ENCODE measurements around the gene MAP3K5. TPM values are rescaled to one million over a fixed set of nuclear protein-coding genes. Genes with fewer than 3 reads are reported as not detected.

The MAP3K5 gene
- total and polyA plus RNA-seq, 4 experiments from 2014 or later, result 7.3 to 31.7 (median 28.8) TPM

DNA sequence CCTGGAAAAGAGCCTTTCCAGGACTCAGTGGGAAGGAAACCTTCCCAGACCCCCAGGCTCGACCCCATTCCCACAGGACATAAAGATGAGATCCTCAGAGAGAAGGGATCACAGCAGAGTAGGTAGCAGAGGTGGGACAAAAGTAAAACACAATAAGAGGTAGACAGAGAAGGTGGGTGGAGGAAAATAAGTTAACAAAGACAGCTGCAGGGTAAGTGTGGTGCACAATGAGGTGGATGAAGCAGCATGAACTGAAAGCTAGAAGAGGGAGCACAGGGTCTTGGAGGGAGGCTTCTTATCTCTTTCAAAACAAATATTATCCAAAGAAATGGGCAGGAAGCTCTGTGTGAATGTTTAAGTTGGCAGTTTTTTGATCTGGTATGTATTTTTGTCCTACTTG, 228.1 kb downstream of the MAP3K5 start:
- Histone ChIP-seq H3K36me3 (ENCODE audit: insufficient read depth, low read length) (peaks cover 24% of the 10 kb centered on the region), H3K9me3 (ENCODE audit: control insufficient read depth in 1 of 2, low read length in 2 of 2) (no peaks in the 10 kb centered on the region), H3K27ac (ENCODE audit: low read depth, low read length) (no peak overlapping the region), H3K4me1 (ENCODE audit: insufficient read depth, low read length) (peaks cover 43% of the 10 kb centered on the region), H3K4me3 (ENCODE audit: low read length in 2 of 2) (no peak overlapping the region), H3K27me3 (ENCODE audit: insufficient read depth, low read length) (no peaks in the 10 kb centered on the region)
- Mint-ChIP-seq H3K36me3 (peaks cover 43 to 66% of the 10 kb centered on the region in 2 donors), H3K27me3 (no peaks in the 10 kb centered on the region), H3K27ac (peak overlapping the region in 5 of 7 donors; percentile 14 to 69 (median 18)), H3K4me3 (peak overlapping the region in 1 of 8 donors; percentile 7), H3K9me3 (no peaks in the 10 kb centered on the region), H3K4me1 (peaks cover 4 to 31% (median 23%) of the 10 kb centered on the region in 4 donors)
- no peak for DNase-seq
- POLR2A ChIA-PET (ENCODE audit: partially characterized antibody), result interaction anchor here (0.7 to 0.8 kb wide), 2 partner anchors 36 to 38 kb away, joined by 3 to 4 read pairs; no protein-coding TSS in a partner anchor
- CTCF ChIA-PET (ENCODE audit: partially characterized antibody), result interaction anchor here (9.8 kb wide), 1 partner anchor 13 kb away, joined by 56 read pairs; the partner anchor contains the start of gene MAP7
- intact Hi-C loops (cut with micrococcal nuclease), result no loop called here

DNA sequence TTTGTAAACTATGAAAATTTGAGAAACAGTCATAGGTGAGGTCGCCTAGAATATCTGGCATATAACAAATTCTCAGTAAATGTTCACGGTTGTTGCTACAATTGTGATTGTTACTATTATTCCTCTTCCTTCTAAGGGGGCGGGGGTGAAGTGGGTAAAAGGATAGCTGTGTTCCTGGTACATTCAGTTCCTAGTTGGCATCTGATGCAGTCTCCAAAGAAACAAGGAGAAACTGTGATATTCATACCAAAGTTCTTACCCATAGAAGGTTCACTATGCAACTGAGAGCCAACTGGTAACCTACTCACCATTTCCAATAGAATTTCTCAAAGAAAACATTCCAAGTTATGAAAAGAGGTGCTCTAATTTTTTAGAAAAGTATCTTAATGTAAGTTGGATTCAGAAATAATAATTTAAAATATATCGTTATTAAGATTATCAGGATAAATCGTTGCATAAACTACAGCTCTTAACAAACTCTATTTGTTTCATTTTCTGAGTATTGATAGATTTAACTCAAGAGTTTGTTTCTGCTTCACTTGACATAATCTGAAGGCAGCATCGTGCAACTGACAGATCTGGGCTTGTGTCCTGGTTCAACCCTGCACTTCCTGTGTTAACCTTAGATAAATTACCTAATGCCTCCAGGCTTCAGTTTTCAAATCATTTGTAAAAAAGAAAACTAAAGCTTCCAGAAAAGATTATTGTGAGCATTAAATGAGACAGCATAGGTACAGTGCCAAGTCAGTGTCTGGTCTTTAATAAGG, 228.7 kb downstream of the MAP3K5 start:
- ChIA-PET POLR2A (ENCODE audit: partially characterized antibody) (interaction anchor here (0.7 to 0.8 kb wide), 2 partner anchors 37 to 38 kb away, joined by 3 to 4 read pairs; no protein-coding TSS in a partner anchor), CTCF (ENCODE audit: partially characterized antibody) (interaction anchor here (1.3 to 9.8 kb wide), 2 partner anchors 13 to 337 kb away, joined by 3 to 56 read pairs; partner anchors contain the start of gene MAP7)
- peaks cover 44 to 62% of the 10 kb centered on the region in 2 donors for H3K36me3 Mint-ChIP-seq
- intact Hi-C loops (cut with micrococcal nuclease), result no loop called here
- Histone ChIP-seq H3K36me3 (ENCODE audit: insufficient read depth, low read length) (peaks cover 24% of the 10 kb centered on the region), H3K9me3 (ENCODE audit: control insufficient read depth in 1 of 2, low read length in 2 of 2) (no peaks in the 10 kb centered on the region), H3K27ac (ENCODE audit: low read depth, low read length) (no peak overlapping the region), H3K4me3 (ENCODE audit: low read length in 2 of 2) (no peak overlapping the region), H3K4me1 (ENCODE audit: insufficient read depth, low read length) (peaks cover 40% of the 10 kb centered on the region), H3K27me3 (ENCODE audit: insufficient read depth, low read length) (no peaks in the 10 kb centered on the region)
- no peak overlapping the region for H3K4me3 Mint-ChIP-seq
- H3K9me3 Mint-ChIP-seq, result no peaks in the 10 kb centered on the region
- peaks cover 4 to 29% (median 22%) of the 10 kb centered on the region in 4 donors for H3K4me1 Mint-ChIP-seq
- H3K27me3 Mint-ChIP-seq, result no peaks in the 10 kb centered on the region
- peak overlapping the region in 4 of 7 donors; percentile 18 to 69 (median 40) for H3K27ac Mint-ChIP-seq
- no peak for DNase-seq

DNA sequence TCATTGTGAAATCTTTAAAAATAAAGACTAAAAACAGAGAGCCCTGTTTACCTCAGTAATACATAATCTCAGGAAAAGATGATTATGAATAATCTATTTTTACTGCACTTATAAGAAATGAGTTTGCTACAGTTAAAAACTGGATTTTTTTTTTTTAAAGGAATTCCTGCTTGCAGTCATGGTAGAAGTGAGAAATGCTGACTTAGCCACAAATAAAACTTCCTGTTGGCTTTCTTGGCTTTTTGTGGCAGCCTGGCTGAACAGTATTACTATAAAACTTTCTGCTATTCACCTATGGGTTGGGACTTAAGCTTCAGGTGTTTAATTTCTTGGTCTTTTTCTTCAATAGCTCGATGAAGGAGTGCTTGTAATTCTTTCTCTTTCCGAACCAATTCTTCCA, 230.1 kb downstream of the MAP3K5 start:
- H3K27ac Mint-ChIP-seq, result peak overlapping the region in 1 of 7 donors; percentile 30
- H3K4me3 ChIP-seq (ENCODE audit: low read length in 2 of 2), result no peak overlapping the region
- DNase-seq, result no peak
- H3K27me3 ChIP-seq (ENCODE audit: insufficient read depth, low read length), result no peaks in the 10 kb centered on the region
- H3K4me3 Mint-ChIP-seq, result no peak overlapping the region
- peaks cover 49 to 69% of the 10 kb centered on the region in 2 donors for H3K36me3 Mint-ChIP-seq
- H3K9me3 ChIP-seq (ENCODE audit: control insufficient read depth in 1 of 2, low read length in 2 of 2), result no peaks in the 10 kb centered on the region
- H3K27ac ChIP-seq (ENCODE audit: low read depth, low read length), result no peak overlapping the region
- H3K36me3 ChIP-seq (ENCODE audit: insufficient read depth, low read length), result peaks cover 20% of the 10 kb centered on the region
- no peaks in the 10 kb centered on the region for H3K9me3 Mint-ChIP-seq
- H3K4me1 ChIP-seq (ENCODE audit: insufficient read depth, low read length), result peaks cover 30% of the 10 kb centered on the region
- ChIA-PET POLR2A (ENCODE audit: partially characterized antibody) (no interaction called here), CTCF (ENCODE audit: partially characterized antibody) (interaction anchor here (1.3 to 9.8 kb wide), 2 partner anchors 11 to 336 kb away, joined by 3 to 56 read pairs; partner anchors contain the start of gene MAP7)
- intact Hi-C loops (cut with micrococcal nuclease), result no loop called here
- peaks cover 4 to 20% (median 16%) of the 10 kb centered on the region in 4 donors for H3K4me1 Mint-ChIP-seq
- H3K27me3 Mint-ChIP-seq, result no peaks in the 10 kb centered on the region

DNA sequence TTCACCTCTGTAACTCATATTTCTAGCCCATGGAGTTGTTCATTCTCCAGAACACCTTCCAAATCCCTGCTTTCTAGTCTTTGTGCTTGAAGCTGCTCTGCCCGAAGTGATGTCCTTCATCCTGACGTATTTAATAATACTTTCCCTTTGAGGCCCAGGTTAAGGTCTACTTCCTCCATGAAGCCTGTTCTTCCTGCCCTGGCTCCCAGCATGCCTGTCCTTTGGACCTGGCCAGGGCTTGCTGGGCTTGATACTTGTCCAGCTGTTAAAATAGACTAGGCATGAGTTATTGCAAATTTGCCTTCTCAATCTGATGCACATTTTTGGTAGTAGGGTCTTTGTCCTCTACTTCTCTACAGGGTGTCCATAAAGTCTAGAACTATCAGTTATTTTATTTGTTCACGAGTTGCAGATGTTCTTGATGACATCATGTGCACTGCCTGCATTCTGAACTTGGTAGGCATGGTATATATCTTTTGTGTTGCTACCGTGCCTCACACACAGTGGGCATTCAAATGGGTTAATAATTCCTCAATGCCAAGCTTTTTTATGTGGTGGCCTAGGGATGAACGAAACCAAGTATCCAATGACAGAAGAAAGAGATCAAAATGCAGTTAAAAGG, 239.0 kb downstream of the MAP3K5 start:
- Histone ChIP-seq H3K9me3 (ENCODE audit: control insufficient read depth in 1 of 2, low read length in 2 of 2) (no peaks in the 10 kb centered on the region), H3K4me3 (ENCODE audit: low read length in 2 of 2) (no peak overlapping the region), H3K27ac (ENCODE audit: low read depth, low read length) (no peak overlapping the region), H3K36me3 (ENCODE audit: insufficient read depth, low read length) (no peaks in the 10 kb centered on the region), H3K27me3 (ENCODE audit: insufficient read depth, low read length) (peaks cover 10% of the 10 kb centered on the region), H3K4me1 (ENCODE audit: insufficient read depth, low read length) (peaks cover 13% of the 10 kb centered on the region)
- Mint-ChIP-seq H3K27me3 (peaks cover 6 to 11% of the 10 kb centered on the region in 2 donors), H3K27ac (peak overlapping the region in 3 of 7 donors; percentile 6 to 82 (median 65)), H3K9me3 (no peaks in the 10 kb centered on the region), H3K36me3 (peaks cover 18 to 22% of the 10 kb centered on the region in 2 donors), H3K4me3 (peak overlapping the region in 1 of 8 donors; percentile 22), H3K4me1 (peaks cover 1 to 14% (median 9%) of the 10 kb centered on the region in 4 donors)
- CTCF ChIA-PET (ENCODE audit: partially characterized antibody), result interaction anchor here (5.6 kb wide), 1 partner anchor 10 kb away, joined by 56 read pairs; no protein-coding TSS in a partner anchor
- intact Hi-C loops (cut with micrococcal nuclease), result loop anchor here (10.0 kb wide), 1 partner anchor 1058 kb away; the partner anchor contains the start of gene AHI1
- POLR2A ChIA-PET (ENCODE audit: partially characterized antibody), result no interaction called here
- DNase-seq, result no peak

DNA sequence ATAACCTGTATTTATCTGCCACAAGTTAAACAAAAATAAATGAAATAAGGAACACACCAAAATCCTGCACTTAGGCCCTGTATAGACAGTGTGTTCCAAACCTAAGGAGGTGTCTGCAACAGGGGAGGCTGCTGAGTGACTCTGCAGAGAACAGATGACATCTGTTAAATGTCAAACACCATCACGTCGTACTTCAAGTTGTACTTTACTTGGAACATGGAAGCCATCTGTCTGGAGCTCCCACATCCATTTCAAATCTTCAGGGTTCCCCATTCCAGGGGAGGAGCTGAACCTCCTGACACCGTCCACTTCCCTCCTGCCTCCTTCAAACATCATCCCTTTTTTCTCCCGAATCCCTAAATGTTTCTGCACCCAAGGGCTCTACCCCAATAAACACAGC, 240.2 kb downstream of the MAP3K5 start:
- Mint-ChIP-seq H3K36me3 (peaks cover 8 to 12% of the 10 kb centered on the region in 2 donors), H3K4me1 (peaks cover 1 to 14% (median 9%) of the 10 kb centered on the region in 4 donors), H3K27me3 (peaks cover 8 to 14% of the 10 kb centered on the region in 2 donors), H3K9me3 (no peaks in the 10 kb centered on the region), H3K27ac (peak overlapping the region in 2 of 7 donors; percentile 64 to 68), H3K4me3 (peak overlapping the region in 4 of 8 donors; percentile 11 to 25 (median 21))
- Histone ChIP-seq H3K4me3 (ENCODE audit: low read length in 2 of 2) (no peak overlapping the region), H3K27me3 (ENCODE audit: insufficient read depth, low read length) (peaks cover 11% of the 10 kb centered on the region), H3K36me3 (ENCODE audit: insufficient read depth, low read length) (no peaks in the 10 kb centered on the region), H3K27ac (ENCODE audit: low read depth, low read length) (no peak overlapping the region), H3K9me3 (ENCODE audit: control insufficient read depth in 1 of 2, low read length in 2 of 2) (no peaks in the 10 kb centered on the region), H3K4me1 (ENCODE audit: insufficient read depth, low read length) (peaks cover 13% of the 10 kb centered on the region)
- ChIA-PET POLR2A (ENCODE audit: partially characterized antibody) (interaction anchor here (1.3 kb wide), 1 partner anchor 240 kb away, joined by 3 read pairs; the partner anchor contains the start of gene MAP3K5), CTCF (ENCODE audit: partially characterized antibody) (interaction anchor here (1.0 to 5.6 kb wide), 3 partner anchors 11 to 291 kb away, joined by 4 to 56 read pairs (median 4); no protein-coding TSS in a partner anchor)
- DNase-seq, result no peak
- intact Hi-C loops (cut with micrococcal nuclease), result loop anchor here (10.0 kb wide), 1 partner anchor 1057 kb away; the partner anchor contains the start of gene AHI1

DNA sequence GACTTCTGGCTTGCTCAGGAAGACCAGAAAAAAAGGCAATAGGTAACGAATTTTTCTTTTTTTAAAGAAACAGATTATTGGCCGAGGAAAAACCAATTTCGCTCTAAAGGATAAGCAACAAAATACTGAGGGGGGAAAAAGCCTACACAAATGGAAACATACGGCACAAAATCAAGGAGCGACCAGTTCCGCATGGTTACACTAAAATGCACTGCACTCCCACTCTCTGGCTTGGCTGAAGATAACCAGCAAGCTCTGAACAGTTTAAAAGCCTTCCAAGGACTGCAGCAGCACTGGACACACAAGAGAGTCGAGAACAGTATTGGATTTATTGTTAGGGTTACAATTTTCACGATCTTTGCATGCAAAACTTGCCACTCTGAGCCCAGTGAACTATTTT, 241.2 kb downstream of the MAP3K5 start:
- H3K4me3 ChIP-seq (ENCODE audit: low read length in 2 of 2), result no peak overlapping the region
- intact Hi-C loops (cut with micrococcal nuclease), result loop anchor here (2.0 to 10.0 kb wide), 2 partner anchors 1056 to 1100 kb away; partner anchors contain the start of gene AHI1
- POLR2A ChIA-PET (ENCODE audit: partially characterized antibody), result interaction anchor here (1.3 to 2.5 kb wide), 2 partner anchors 241 to 261 kb away, joined by 3 to 10 read pairs; partner anchors contain the start of genes BCLAF1 and MAP3K5

More for the DNA sequence above, 241.2 kb downstream of the MAP3K5 start:
- Mint-ChIP-seq H3K4me3 (peak overlapping the region; percentile 62 to 77 (median 70)), H3K9me3 (no peaks in the 10 kb centered on the region), H3K27me3 (peaks cover 16 to 21% of the 10 kb centered on the region in 2 donors), H3K27ac (peak overlapping the region in 5 of 7 donors; percentile 36 to 73 (median 62)), H3K4me1 (peaks cover 1 to 14% (median 9%) of the 10 kb centered on the region in 4 donors), H3K36me3 (peaks cover 6 to 7% of the 10 kb centered on the region in 2 donors)
- Histone ChIP-seq H3K36me3 (ENCODE audit: insufficient read depth, low read length) (no peaks in the 10 kb centered on the region), H3K27me3 (ENCODE audit: insufficient read depth, low read length) (peaks cover 14% of the 10 kb centered on the region), H3K27ac (ENCODE audit: low read depth, low read length) (no peak overlapping the region), H3K9me3 (ENCODE audit: control insufficient read depth in 1 of 2, low read length in 2 of 2) (no peaks in the 10 kb centered on the region), H3K4me1 (ENCODE audit: insufficient read depth, low read length) (peaks cover 13% of the 10 kb centered on the region)
- no peak for DNase-seq
- CTCF ChIA-PET (ENCODE audit: partially characterized antibody), result interaction anchor here (1.0 to 5.6 kb wide), 4 partner anchors 10 to 292 kb away, joined by 3 to 56 read pairs (median 4); no protein-coding TSS in a partner anchor
